H1 (cell line): Measurements from ENCODE around the gene LRRC27. TPM values are rescaled to one million over a fixed set of nuclear protein-coding genes. Genes with fewer than 3 reads are reported as not detected.
A peak's percentile ranks its signal among the peaks of the same experiment; 100 is the strongest.

Experiments
- CTCF ChIA-PET: fragments of 300-600 bp; sonication (Branson Sonifier 250); formaldehyde crosslinking; loops from one replicate; lab custom pipeline; 2021; ENCODE audit not compliant: partially characterized antibody; lab: Charles Lee
- POLR2A ChIA-PET: fragments of 300-600 bp; sonication (Branson Sonifier 250); formaldehyde crosslinking; loops from one replicate; lab custom pipeline; 2021; ENCODE audit warnings: inconsistent platforms; ENCODE audit not compliant: partially characterized antibody; lab: Charles Lee
- DNase-seq, 2 experiments: peaks; one replicate each; pipeline versions ENCODE4 v3.0.0 to v3.0.0-alpha.2; 2010 to 2022; ENCODE audit warnings: low spot score in 2 of 2, low read depth in 1 of 2, mixed read lengths in 1 of 2
- FAIRE-seq: peaks from 2 replicates; lab custom pipeline; 2011; peaks lifted over from hg19 to GRCh38; lab: Jason Lieb, UNC
- H2AFZ ChIP-seq: 2 replicates; pipeline ENCODE4 v1.8.1; 2012; ENCODE audit warnings: low read length, inconsistent platforms
- H2AK5ac ChIP-seq: 2 replicates; pipeline ENCODE4 v1.6.1; 2013; ENCODE audit warnings: low read depth, low read length
- H2BK120ac ChIP-seq: replicated peaks from 2 replicates; pipeline ENCODE3; 2013; ENCODE audit warnings: low read depth, low read length, inconsistent platforms
- H2BK12ac ChIP-seq: 2 replicates; pipeline ENCODE4 v1.6.1; 2013; ENCODE audit warnings: low read depth, low read length
- H2BK15ac ChIP-seq: 2 replicates; pipeline ENCODE4 v1.6.1; 2013; ENCODE audit warnings: low read length
- H2BK20ac ChIP-seq: 2 replicates; pipeline ENCODE4 v1.6.1; 2013; ENCODE audit warnings: low read length
- H2BK5ac ChIP-seq: 2 replicates; pipeline ENCODE4 v1.6.1; 2013; ENCODE audit warnings: low read depth, low read length
- H3K14ac ChIP-seq: 2 replicates; pipeline ENCODE4 v1.6.1; 2013; ENCODE audit warnings: inconsistent platforms; ENCODE audit not compliant: insufficient read length
- H3K18ac ChIP-seq: 2 replicates; pipeline ENCODE4 v1.6.1; 2013; ENCODE audit warnings: low read length; ENCODE audit errors: extremely low read depth
- H3K23ac ChIP-seq: 2 replicates; pipeline ENCODE4 v1.6.1; 2013; ENCODE audit warnings: inconsistent platforms; ENCODE audit not compliant: insufficient read length
- H3K23me2 ChIP-seq: 2 replicates; pipeline ENCODE4 v1.6.1; 2013; ENCODE audit warnings: low read depth, low read length
- H3K27ac ChIP-seq: 2 replicates; pipeline ENCODE4 v1.6.1; 2011; ENCODE audit warnings: low read depth, low read length, inconsistent platforms
- H3K27me3 ChIP-seq, 4 experiments: replicated peaks in 1 of 4; 1 replicate in 1 of 4; 2 replicates in 3 of 4; pipeline versions ENCODE4 v1.6.1 to v1.8.1; 2011 to 2013; ENCODE audit warnings: low read length in 3 of 4, mild to moderate bottlenecking in 3 of 4, inconsistent platforms in 2 of 4, mixed read lengths in 2 of 4, moderate library complexity in 1 of 4; ENCODE audit not compliant: control insufficient read depth in 3 of 4, insufficient read depth in 3 of 4; ENCODE audit errors: extremely low read depth in 1 of 4
- H3K36me3 ChIP-seq, 4 experiments: 2 replicates each; pipeline versions ENCODE4 v1.6.1 to v1.8.1; 2011 to 2013; ENCODE audit warnings: mild to moderate bottlenecking in 4 of 4, low read length in 3 of 4, moderate library complexity in 2 of 4, control low read depth in 1 of 4, inconsistent platforms in 1 of 4; ENCODE audit not compliant: insufficient read depth in 4 of 4, control insufficient read depth in 2 of 4
- H3K4ac ChIP-seq: replicated peaks from 2 replicates; pipeline ENCODE3; 2013; ENCODE audit warnings: low read length, low read depth, mixed read lengths, inconsistent platforms; ENCODE audit not compliant: insufficient read length
- H3K4me1 ChIP-seq, 4 experiments: replicated peaks in 1 of 4; 1 replicate in 1 of 4; 2 replicates in 3 of 4; pipeline versions ENCODE4 v1.6.1 to v1.8.1; 2011 to 2013; ENCODE audit warnings: low read length in 3 of 4, inconsistent platforms in 2 of 4, mixed read lengths in 1 of 4; ENCODE audit not compliant: insufficient read depth in 4 of 4, control insufficient read depth in 3 of 4
- H3K4me2 ChIP-seq, 2 experiments: 2 replicates each; pipeline versions ENCODE4 v1.6.1 to v1.8.1; 2011 to 2013; ENCODE audit warnings: low read depth in 2 of 2, low read length in 2 of 2, control low read depth in 1 of 2, inconsistent platforms in 1 of 2, mild to moderate bottlenecking in 1 of 2; ENCODE audit not compliant: insufficient read depth in 1 of 2
- H3K4me3 ChIP-seq, 4 experiments: fragments of 200-600, 300-600 bp in 1 of 4; sonication (generic), shearing (Covaris generic), sonication (Bioruptor Twin) in 1 of 4; 2 replicates each; pipeline versions ENCODE4 v1.5.1 to v1.8.1; 2011 to 2016; ENCODE audit warnings: low read length in 4 of 4, low read depth in 3 of 4, control low read depth in 2 of 4, inconsistent platforms in 2 of 4, mild to moderate bottlenecking in 2 of 4, mixed read lengths in 1 of 4, moderate library complexity in 1 of 4; ENCODE audit not compliant: insufficient read depth in 2 of 4; ENCODE audit errors: extremely low read depth in 1 of 4
- H3K56ac ChIP-seq: replicated peaks from 2 replicates; pipeline ENCODE3; 2013; ENCODE audit warnings: low read depth, mild to moderate bottlenecking, mixed read lengths, low read length, inconsistent platforms; ENCODE audit not compliant: insufficient read length
- H3K79me1 ChIP-seq: 2 replicates; pipeline ENCODE4 v1.6.1; 2013; ENCODE audit warnings: low read depth, low read length, control low read depth
- H3K79me2 ChIP-seq, 2 experiments: 2 replicates each; pipeline versions ENCODE4 v1.6.1 to v1.8.1; 2012 to 2013; ENCODE audit warnings: low read length in 2 of 2, mild to moderate bottlenecking in 2 of 2, inconsistent platforms in 1 of 2; ENCODE audit not compliant: insufficient read depth in 2 of 2, control insufficient read depth in 1 of 2
- H3K9ac ChIP-seq, 4 experiments: replicated peaks in 1 of 4; 1 replicate in 1 of 4; 2 replicates in 3 of 4; pipeline versions ENCODE4 v1.6.1 to v1.8.1; 2011 to 2013; ENCODE audit warnings: low read depth in 3 of 4, low read length in 3 of 4, control low read depth in 2 of 4, mild to moderate bottlenecking in 2 of 4, moderate library complexity in 2 of 4, inconsistent platforms in 1 of 4; ENCODE audit errors: extremely low read depth in 1 of 4
- H3K9me3 ChIP-seq, 2 experiments: 2 replicates each; pipeline versions ENCODE4 v1.6.1 to v1.8.1; 2012 to 2013; ENCODE audit warnings: mild to moderate bottlenecking in 2 of 2, moderate library complexity in 2 of 2, control low read depth in 1 of 2, inconsistent platforms in 1 of 2, low read depth in 1 of 2, low read length in 1 of 2, mixed read lengths in 1 of 2; ENCODE audit not compliant: insufficient read depth in 2 of 2
- H4K20me1 ChIP-seq, 2 experiments: replicated peaks in 1 of 2; 2 replicates each; pipeline versions ENCODE3 to v1.8.1; 2011 to 2013; ENCODE audit warnings: inconsistent platforms in 2 of 2, low read length in 2 of 2, mild to moderate bottlenecking in 1 of 2; ENCODE audit not compliant: insufficient read depth in 2 of 2, control insufficient read depth in 1 of 2
- H4K5ac ChIP-seq: 2 replicates; pipeline ENCODE4 v1.6.1; 2013; ENCODE audit warnings: low read length, low read depth, mixed read lengths, inconsistent platforms; ENCODE audit not compliant: insufficient read length
- H4K8ac ChIP-seq: 2 replicates; pipeline ENCODE4 v1.8.0; 2013; ENCODE audit warnings: mild to moderate bottlenecking, moderate library complexity, low read length, inconsistent platforms; ENCODE audit not compliant: insufficient read depth; ENCODE audit errors: extremely low read depth
- H4K91ac ChIP-seq: replicated peaks from 2 replicates; pipeline ENCODE3; 2013; ENCODE audit warnings: low read length, mixed read lengths, inconsistent platforms; ENCODE audit not compliant: insufficient read length
- GTF2F1 ChIP-seq: IDR thresholded peaks from 2 replicates; pipeline ENCODE4 v1.6.1; 2012; ENCODE audit warnings: low read depth, low read length, improper control_type of control experiment, borderline replicate concordance
- RNF2 ChIP-seq: fragments of 200-900, 300-1000 bp; sonication (generic); IDR thresholded peaks from 2 replicates; pipeline ENCODE4 v1.7.1; 2016; ENCODE audit warnings: borderline replicate concordance, low read depth, mild to moderate bottlenecking, antibody characterized with exemption, low read length; ENCODE audit not compliant: poor library complexity, severe bottlenecking; ENCODE audit errors: missing control alignments
- SP2 ChIP-seq: IDR thresholded peaks from 2 replicates; pipeline ENCODE4 v1.6.1; 2012; ENCODE audit warnings: mild to moderate bottlenecking, low read length, inconsistent platforms
- TAF7 ChIP-seq: optimal IDR thresholded peaks from 2 replicates; pipeline ENCODE3; 2011; ENCODE audit warnings: low read depth, mild to moderate bottlenecking, inconsistent platforms, low read length, moderate library complexity, borderline replicate concordance
- WGBS, 2 experiments: shearing (Covaris generic) in 1 of 2; methylation state at CpG; one replicate each; pipeline versions ENCODE4 v1.1.6 to v1.1.7; 2013 to 2015; ENCODE audit warnings: low lambda C conversion rate in 2 of 2, mixed read lengths in 2 of 2, inconsistent platforms in 1 of 2, low coverage in 1 of 2, missing lambda C conversion rate in 1 of 2; ENCODE audit not compliant: insufficient replicate concordance in 2 of 2, insufficient coverage in 1 of 2, insufficient read length in 1 of 2; ENCODE audit errors: extremely low coverage in 1 of 2, missing lambda C conversion rate in 1 of 2; 5-methylcytosine and 5-hydroxymethylcytosine counted together
- polyA plus RNA-seq, 7 experiments: library from polyadenylated mRNA; depleted of rRNA in 3 of 7; stranded (reverse) in 5 of 7; unstranded in 2 of 7; fragments of >200 nt in 5 of 7; fragments of 200-250 nt in 2 of 7; gene quantifications; 1 replicate in 5 of 7; 2 replicates in 1 of 7; 4 replicates in 1 of 7; pipeline versions ENCODE4 v1.2.1 to v1.2.3, GENCODE V29; 2011 to 2013; ENCODE audit warnings: missing spikeins in 2 of 7, mixed read lengths in 2 of 7
- total RNA-seq: library from RNA; stranded (reverse); fragmentation: NEBNext Ultra II Directional; extraction: Animal tissue kit (Norgen Biotek cat#: 25700); gene quantifications from 2 replicates; pipeline ENCODE4 v1.2.1, GENCODE V29; 2021
- TF ChIP-seq, protein P1 (sequence below): IDR thresholded peaks from 2 replicates; pipeline ENCODE4 v1.6.1; 2012; ENCODE audit warnings: inconsistent platforms
- TF ChIP-seq, protein P2 (sequence below): IDR thresholded peaks from 2 replicates; pipeline ENCODE4 v1.6.1; 2011; ENCODE audit warnings: low read length, improper control_type of control experiment
- TF ChIP-seq, protein P3 (sequence below): IDR thresholded peaks from 2 replicates; pipeline ENCODE4 v1.6.1; 2011; ENCODE audit warnings: low read depth, mild to moderate bottlenecking, low read length; ENCODE audit not compliant: insufficient read depth

The LRRC27 gene
- total and polyA plus RNA-seq, 2 of the 8 experiments (the other 6 are each of a cell fraction or from before 2014, with no cell fraction given): 1.2 to 3.8 TPM

DNA sequence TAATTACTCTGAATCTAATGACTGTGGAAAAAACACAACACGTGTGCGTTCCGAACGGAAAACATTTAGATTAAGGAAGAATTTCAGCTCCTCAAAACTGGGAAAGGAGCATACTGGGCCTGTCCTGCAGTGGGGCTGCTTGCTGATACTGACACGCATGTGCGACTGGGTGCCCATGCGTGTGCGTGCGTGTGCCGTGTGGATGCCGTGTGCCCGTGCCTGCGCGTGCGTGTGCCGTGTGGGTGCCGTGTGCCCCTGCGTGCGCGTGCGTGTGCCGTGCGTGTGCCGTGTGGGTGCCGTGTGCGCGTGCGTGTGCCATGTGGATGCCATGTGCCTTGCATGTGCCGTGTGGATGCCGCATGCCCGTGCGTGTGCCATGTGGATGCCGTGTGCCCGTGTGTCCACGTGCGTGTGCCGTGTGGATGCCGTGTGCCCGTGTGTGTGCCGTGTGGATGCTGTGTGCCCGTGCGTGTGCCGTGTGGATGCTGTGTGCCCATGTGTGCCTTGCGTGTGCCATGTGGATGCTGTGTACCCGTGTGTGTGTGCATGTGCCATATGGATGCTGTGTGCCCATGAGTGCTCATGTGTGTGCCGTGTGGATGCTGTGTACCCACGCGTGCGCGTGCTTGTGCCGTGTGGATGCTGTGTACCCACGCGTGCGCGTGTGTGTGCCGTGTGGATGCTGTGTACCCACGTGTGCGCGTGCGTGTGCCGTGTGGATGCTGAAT lies 93.2 kb downstream of the LRRC27 start:
- peaks cover 11% of the 10 kb centered on the region; the same call in 1 of the 2 replicates for H3K23me2 ChIP-seq
- H3K79me2 ChIP-seq: no peaks in the 10 kb centered on the region
- H3K4ac ChIP-seq: peak overlapping the region; percentile 3
- H3K4me2 ChIP-seq: no peak overlapping the region
- H2AK5ac ChIP-seq: peak overlapping the region; percentile 3; the same call in 1 of the 2 replicates
- no peaks in the 10 kb centered on the region; a peak in 1 of 8 replicates for H3K36me3 ChIP-seq
- DNase-seq (no peak), FAIRE-seq (no peak)
- H3K79me1 ChIP-seq: 0 out of 2 replicates have a peak, but pooled peaks cover 2% of the 10 kb centered on the region
- no peak overlapping the region for H2AFZ ChIP-seq
- peak overlapping the region; percentile 94; the same call in 1 of the 2 replicates for H2BK12ac ChIP-seq
- no peak overlapping the region for H3K56ac ChIP-seq
- H3K18ac ChIP-seq: no peak overlapping the region
- no peak for TF ChIP-seq TAF7
- TF ChIP-seq, protein P1, sequence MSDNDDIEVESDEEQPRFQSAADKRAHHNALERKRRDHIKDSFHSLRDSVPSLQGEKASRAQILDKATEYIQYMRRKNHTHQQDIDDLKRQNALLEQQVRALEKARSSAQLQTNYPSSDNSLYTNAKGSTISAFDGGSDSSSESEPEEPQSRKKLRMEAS: peak; percentile 32
- TF ChIP-seq, protein P2, sequence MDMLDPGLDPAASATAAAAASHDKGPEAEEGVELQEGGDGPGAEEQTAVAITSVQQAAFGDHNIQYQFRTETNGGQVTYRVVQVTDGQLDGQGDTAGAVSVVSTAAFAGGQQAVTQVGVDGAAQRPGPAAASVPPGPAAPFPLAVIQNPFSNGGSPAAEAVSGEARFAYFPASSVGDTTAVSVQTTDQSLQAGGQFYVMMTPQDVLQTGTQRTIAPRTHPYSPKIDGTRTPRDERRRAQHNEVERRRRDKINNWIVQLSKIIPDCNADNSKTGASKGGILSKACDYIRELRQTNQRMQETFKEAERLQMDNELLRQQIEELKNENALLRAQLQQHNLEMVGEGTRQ: no peak
- TF ChIP-seq GTF2F1: no peak
- no peak for TF ChIP-seq SP2
- TF ChIP-seq RNF2: no peak
- TF ChIP-seq, protein P3, sequence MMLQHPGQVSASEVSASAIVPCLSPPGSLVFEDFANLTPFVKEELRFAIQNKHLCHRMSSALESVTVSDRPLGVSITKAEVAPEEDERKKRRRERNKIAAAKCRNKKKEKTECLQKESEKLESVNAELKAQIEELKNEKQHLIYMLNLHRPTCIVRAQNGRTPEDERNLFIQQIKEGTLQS: no peak
- no peak overlapping the region for H3K4me3 ChIP-seq
- POLR2A ChIA-PET: interaction anchor here (1.8 kb wide), 1 partner anchor 12 kb away, joined by 10 read pairs; no protein-coding TSS in a partner anchor
- 96% methylated on average over 61 of the region's 61 CpGs; no CpG with 5 or more reads in 1 of the 2 experiments for WGBS, 2 experiments
- no peaks in the 10 kb centered on the region for H3K27me3 ChIP-seq
- no peak overlapping the region for H3K9ac ChIP-seq
- peaks cover 0 to 14% of the 10 kb centered on the region in 2 experiments for H4K20me1 ChIP-seq
- H3K14ac ChIP-seq: no peak overlapping the region
- H3K23ac ChIP-seq: no peak overlapping the region
- CTCF ChIA-PET: interaction anchor here (0.9 to 1.0 kb wide), 2 partner anchors 19 to 20 kb away, joined by 3 read pairs; no protein-coding TSS in a partner anchor
- H2BK20ac ChIP-seq: no peak overlapping the region
- no peak overlapping the region for H4K5ac ChIP-seq
- peak overlapping the region; percentile 45 for H4K91ac ChIP-seq
- peak overlapping the region; percentile 20; the same call in 1 of the 2 replicates for H2BK15ac ChIP-seq
- H2BK120ac ChIP-seq: no peak overlapping the region
- no peak overlapping the region for H3K27ac ChIP-seq
- H2BK5ac ChIP-seq: peak overlapping the region; percentile 72
- H3K4me1 ChIP-seq: peaks cover 0 to 17% (median 9%) of the 10 kb centered on the region in 4 experiments; a peak in 6 of 7 replicates
- peaks cover 0 to 5% of the 10 kb centered on the region in 2 experiments; a peak in 1 of 4 replicates for H3K9me3 ChIP-seq
- no peak overlapping the region for H4K8ac ChIP-seq
